Measurements from ENCODE around the gene BHLHA15.

DNA sequence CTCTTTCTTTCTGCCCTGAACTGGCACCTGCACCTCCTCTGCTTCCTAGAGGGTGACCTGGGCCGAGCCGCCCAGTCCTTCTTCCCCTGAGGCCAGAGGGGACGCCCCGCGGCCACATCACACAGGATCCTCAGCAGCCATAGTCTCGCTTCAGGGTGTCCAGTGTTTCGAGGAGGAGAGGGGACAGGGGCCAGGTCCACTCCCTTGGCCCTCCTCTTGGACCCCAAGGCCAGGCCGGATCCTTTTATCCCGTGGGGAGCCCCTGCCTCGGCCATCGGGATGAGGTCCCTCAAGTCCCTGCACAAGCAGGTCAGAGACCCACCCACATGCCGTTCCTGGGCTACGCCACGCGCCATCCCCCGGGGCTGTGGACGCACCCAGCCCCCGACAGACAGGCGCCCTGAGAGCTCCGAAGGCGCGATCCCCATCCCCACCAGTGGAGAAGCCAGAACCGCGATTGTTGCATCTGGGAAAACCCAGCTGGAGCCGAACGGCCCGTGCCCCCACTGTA lies 3.6 kb downstream of the BHLHA15 start:
- TF ChIP-seq, protein P1, sequence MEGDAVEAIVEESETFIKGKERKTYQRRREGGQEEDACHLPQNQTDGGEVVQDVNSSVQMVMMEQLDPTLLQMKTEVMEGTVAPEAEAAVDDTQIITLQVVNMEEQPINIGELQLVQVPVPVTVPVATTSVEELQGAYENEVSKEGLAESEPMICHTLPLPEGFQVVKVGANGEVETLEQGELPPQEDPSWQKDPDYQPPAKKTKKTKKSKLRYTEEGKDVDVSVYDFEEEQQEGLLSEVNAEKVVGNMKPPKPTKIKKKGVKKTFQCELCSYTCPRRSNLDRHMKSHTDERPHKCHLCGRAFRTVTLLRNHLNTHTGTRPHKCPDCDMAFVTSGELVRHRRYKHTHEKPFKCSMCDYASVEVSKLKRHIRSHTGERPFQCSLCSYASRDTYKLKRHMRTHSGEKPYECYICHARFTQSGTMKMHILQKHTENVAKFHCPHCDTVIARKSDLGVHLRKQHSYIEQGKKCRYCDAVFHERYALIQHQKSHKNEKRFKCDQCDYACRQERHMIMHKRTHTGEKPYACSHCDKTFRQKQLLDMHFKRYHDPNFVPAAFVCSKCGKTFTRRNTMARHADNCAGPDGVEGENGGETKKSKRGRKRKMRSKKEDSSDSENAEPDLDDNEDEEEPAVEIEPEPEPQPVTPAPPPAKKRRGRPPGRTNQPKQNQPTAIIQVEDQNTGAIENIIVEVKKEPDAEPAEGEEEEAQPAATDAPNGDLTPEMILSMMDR (IDR thresholded peaks at IDR 0.05; ENCODE audit: borderline replicate concordance, extremely low read depth, low read length, poor library complexity, severe bottlenecking): no peak
- no peak for TF ChIP-seq EZH2 (IDR thresholded peaks at IDR 0.05; ENCODE audit: borderline replicate concordance, low read depth, low read length, severe bottlenecking)
